MM.1S (cell line): ENCODE measurements around the gene MIF.

ENCODE experiments used
- CTCF ChIP-seq: fragments of 300-600 bp; sonication (generic); IDR thresholded peaks from 2 replicates; pipeline ENCODE4 v1.5.1; 2016; ENCODE audit warnings: antibody characterized with exemption, low read length, mixed read lengths
- EZH2 ChIP-seq: fragments of 300-600 bp; sonication (generic); optimal IDR thresholded peaks from 2 replicates; pipeline ENCODE3; 2017; ENCODE audit warnings: low read depth, mild to moderate bottlenecking, antibody characterized with exemption, low read length, mixed read lengths
- EZH2phosphoT487 ChIP-seq: fragments of 300-600 bp; sonication (generic); IDR thresholded peaks from 2 replicates; pipeline ENCODE4 v1.6.1; 2018; ENCODE audit warnings: antibody characterized with exemption, low read length

- TF ChIP-seq CTCF, result no peak
- no peak for TF ChIP-seq EZH2
- no peak for TF ChIP-seq EZH2phosphoT487
These were observed 18.4 kb upstream of the MIF start for GRCh38 chr22:23875801-23876200.
